Measurements from ENCODE around the gene HABP4.

The HABP4 gene

GRCh38 chr9:96478829-96479371 lies 28.9 kb downstream of the HABP4 start:
- Histone ChIP-seq H3K36me3 (ENCODE audit: control insufficient read depth, low read length) (no peaks in the 10 kb centered on the region), H4K20me1 (ENCODE audit: control insufficient read depth, insufficient read depth, low read depth, low read length) (no peaks in the 10 kb centered on the region), H3K4me3 (ENCODE audit: low read length) (no peak overlapping the region), H3F3A (ENCODE audit: control insufficient read depth, insufficient read depth) (no peaks in the 10 kb centered on the region), H3K9me3 (ENCODE audit: control insufficient read depth, insufficient read depth, low read length) (no peaks in the 10 kb centered on the region), H3K4me1 (ENCODE audit: control insufficient read depth, low read length) (peaks cover 8% of the 10 kb centered on the region), H3K4me2 (ENCODE audit: low read length) (no peak overlapping the region), H3K79me2 (ENCODE audit: control insufficient read depth, low read length) (no peaks in the 10 kb centered on the region), H3K9me2 (replicated peaks; ENCODE audit: control insufficient read depth, low read length) (no peaks in the 10 kb centered on the region), H3K27ac (ENCODE audit: low read depth, low read length) (no peak overlapping the region), H3K27me3 (ENCODE audit: control insufficient read depth, low read length) (no peaks in the 10 kb centered on the region)
- TF ChIP-seq EZH2phosphoT487 (IDR thresholded peaks at IDR 0.05; ENCODE audit: borderline replicate concordance, low read length) (no peak), CTCF (IDR thresholded peaks at IDR 0.05; ENCODE audit: low read depth, low read length, poor library complexity, severe bottlenecking) (no peak)

GRCh38 chr9:96480736-96481135 lies 30.8 kb downstream of the HABP4 start:
- Histone ChIP-seq H3K4me2 (ENCODE audit: low read length) (no peak overlapping the region), H3K27ac (ENCODE audit: low read depth, low read length) (no peak overlapping the region), H3K4me1 (ENCODE audit: control insufficient read depth, low read length) (peaks cover 15% of the 10 kb centered on the region), H3K36me3 (ENCODE audit: control insufficient read depth, low read length) (no peaks in the 10 kb centered on the region), H3K9me2 (replicated peaks; ENCODE audit: control insufficient read depth, low read length) (no peaks in the 10 kb centered on the region), H3K9me3 (ENCODE audit: control insufficient read depth, insufficient read depth, low read length) (no peaks in the 10 kb centered on the region), H3F3A (ENCODE audit: control insufficient read depth, insufficient read depth) (no peaks in the 10 kb centered on the region), H3K79me2 (ENCODE audit: control insufficient read depth, low read length) (no peaks in the 10 kb centered on the region), H4K20me1 (ENCODE audit: control insufficient read depth, insufficient read depth, low read depth, low read length) (no peaks in the 10 kb centered on the region), H3K4me3 (ENCODE audit: low read length) (no peak overlapping the region), H3K27me3 (ENCODE audit: control insufficient read depth, low read length) (no peaks in the 10 kb centered on the region)
- TF ChIP-seq CTCF (IDR thresholded peaks at IDR 0.05; ENCODE audit: low read depth, low read length, poor library complexity, severe bottlenecking) (no peak), EZH2phosphoT487 (IDR thresholded peaks at IDR 0.05; ENCODE audit: borderline replicate concordance, low read length) (no peak)

GRCh38 chr9:96482476-96482875 lies 32.5 kb downstream of the HABP4 start:
- H3K9me2 ChIP-seq (replicated peaks; ENCODE audit: control insufficient read depth, low read length), result no peaks in the 10 kb centered on the region
- no peak overlapping the region for H3K4me2 ChIP-seq (ENCODE audit: low read length)
- H3K36me3 ChIP-seq (ENCODE audit: control insufficient read depth, low read length), result no peaks in the 10 kb centered on the region
- H3K27me3 ChIP-seq (ENCODE audit: control insufficient read depth, low read length), result no peaks in the 10 kb centered on the region
- TF ChIP-seq CTCF (IDR thresholded peaks at IDR 0.05; ENCODE audit: low read depth, low read length, poor library complexity, severe bottlenecking), result no peak
- no peak for TF ChIP-seq EZH2phosphoT487 (IDR thresholded peaks at IDR 0.05; ENCODE audit: borderline replicate concordance, low read length)
- no peak overlapping the region for H3K4me3 ChIP-seq (ENCODE audit: low read length)
- H3K27ac ChIP-seq (ENCODE audit: low read depth, low read length), result no peak overlapping the region
- H3K4me1 ChIP-seq (ENCODE audit: control insufficient read depth, low read length), result peaks cover 15% of the 10 kb centered on the region
- no peaks in the 10 kb centered on the region for H3K9me3 ChIP-seq (ENCODE audit: control insufficient read depth, insufficient read depth, low read length)
- H3K79me2 ChIP-seq (ENCODE audit: control insufficient read depth, low read length), result no peaks in the 10 kb centered on the region
- H4K20me1 ChIP-seq (ENCODE audit: control insufficient read depth, insufficient read depth, low read depth, low read length), result no peaks in the 10 kb centered on the region
- no peaks in the 10 kb centered on the region for H3F3A ChIP-seq (ENCODE audit: control insufficient read depth, insufficient read depth)
